BE2C (cell line): ENCODE measurements around the gene KRTAP5-7.
"Not testable (repeated sequence)": the region's sequence is repeated elsewhere in the genome, so short reads cannot be mapped to it uniquely, and the experiment has no call there.

ENCODE experiments used
- DNase-seq: peaks from one replicate; pipeline ENCODE4 v3.0.0-alpha.2; 2020
- H3K27me3 ChIP-seq: fragments of 250-450 bp; sonication (Bioruptor Pico); 2 replicates; pipeline ENCODE4 v1.5.1; 2020; ENCODE audit warnings: mild to moderate bottlenecking
- H3K36me3 ChIP-seq: fragments of 250-450 bp; sonication (Bioruptor Pico); 2 replicates; pipeline ENCODE4 v1.5.1; 2020; ENCODE audit warnings: mild to moderate bottlenecking
- H3K4me1 ChIP-seq: fragments of 250-450 bp; sonication (Bioruptor Pico); 2 replicates; pipeline ENCODE4 v1.5.1; 2020
- H3K4me3 ChIP-seq: 2 replicates; pipeline ENCODE4 v1.5.1; 2011; ENCODE audit warnings: low read depth, low read length
- H3K9me3 ChIP-seq: fragments of 250-450 bp; sonication (Bioruptor Pico); 2 replicates; pipeline ENCODE4 v1.5.1; 2020
- CTCF ChIP-seq: IDR thresholded peaks from 2 replicates; pipeline ENCODE4 v1.5.1; 2012; ENCODE audit warnings: mild to moderate bottlenecking, low read depth, low read length

Gene KRTAP5-7

GRCh38 chr11:71538666-71538990, 11.6 kb downstream of the KRTAP5-7 start:
- H3K4me1 ChIP-seq, result no peaks in the 10 kb centered on the region
- DNase-seq, result no peak
- H3K36me3 ChIP-seq, result no peaks in the 10 kb centered on the region
- no peaks in the 10 kb centered on the region for H3K9me3 ChIP-seq
- H3K4me3 ChIP-seq, result no peak overlapping the region
- no peak for TF ChIP-seq CTCF
- no peaks in the 10 kb centered on the region for H3K27me3 ChIP-seq

- no peak for TF ChIP-seq CTCF
- no peaks in the 10 kb centered on the region for H3K27me3 ChIP-seq
- no peaks in the 10 kb centered on the region for H3K36me3 ChIP-seq
- H3K4me3 ChIP-seq, result no peak overlapping the region
- DNase-seq, result no peak
- no peaks in the 10 kb centered on the region for H3K9me3 ChIP-seq
- H3K4me1 ChIP-seq, result no peaks in the 10 kb centered on the region
These were observed 11.9 kb downstream of the KRTAP5-7 start for GRCh38 chr11:71539017-71539416.

GRCh38 chr11:71539971-71540370, 12.9 kb downstream of the KRTAP5-7 start:
- H3K36me3 ChIP-seq, H3K27me3 ChIP-seq, H3K4me1 ChIP-seq, DNase-seq, H3K9me3 ChIP-seq, H3K4me3 ChIP-seq: not testable (repeated sequence)

GRCh38 chr11:71540521-71541304, 13.6 kb downstream of the KRTAP5-7 start:
- not testable (repeated sequence) for H3K27me3 ChIP-seq, DNase-seq, H3K9me3 ChIP-seq, H3K4me1 ChIP-seq, H3K36me3 ChIP-seq, H3K4me3 ChIP-seq

- no peaks in the 10 kb centered on the region for H3K36me3 ChIP-seq
- DNase-seq, result no peak
- H3K9me3 ChIP-seq, result no peaks in the 10 kb centered on the region
- H3K4me1 ChIP-seq, result no peaks in the 10 kb centered on the region
- H3K4me3 ChIP-seq, result no peak overlapping the region
- TF ChIP-seq CTCF, result no peak
- no peaks in the 10 kb centered on the region for H3K27me3 ChIP-seq
These were observed 15.3 kb downstream of the KRTAP5-7 start for GRCh38 chr11:71542382-71542781.

GRCh38 chr11:71542879-71543777, 16.1 kb downstream of the KRTAP5-7 start:
- DNase-seq, result peak; percentile 26
- Histone ChIP-seq H3K27me3 (no peaks in the 10 kb centered on the region), H3K9me3 (no peaks in the 10 kb centered on the region), H3K4me1 (no peaks in the 10 kb centered on the region), H3K4me3 (no peak overlapping the region), H3K36me3 (no peaks in the 10 kb centered on the region)
- TF ChIP-seq CTCF, result no peak

- no peak for TF ChIP-seq CTCF
- Histone ChIP-seq H3K36me3 (no peaks in the 10 kb centered on the region), H3K4me3 (no peak overlapping the region), H3K4me1 (no peaks in the 10 kb centered on the region), H3K9me3 (no peaks in the 10 kb centered on the region), H3K27me3 (no peaks in the 10 kb centered on the region)
- DNase-seq, result no peak
These were observed 16.8 kb downstream of the KRTAP5-7 start for GRCh38 chr11:71543866-71544265.
